NOMO-1 treated with dmso at 0.1 percent for 144 hours (cell line): ENCODE data around the gene NES.
A peak's percentile ranks its signal among the peaks of the same experiment; 100 is the strongest.

Source experiments
- DNase-seq: peaks from one replicate; lab custom pipeline; 2025; ENCODE audit not compliant: unreplicated experiment; lab: John Stamatoyannopoulos, UW

The NES gene

DNA sequence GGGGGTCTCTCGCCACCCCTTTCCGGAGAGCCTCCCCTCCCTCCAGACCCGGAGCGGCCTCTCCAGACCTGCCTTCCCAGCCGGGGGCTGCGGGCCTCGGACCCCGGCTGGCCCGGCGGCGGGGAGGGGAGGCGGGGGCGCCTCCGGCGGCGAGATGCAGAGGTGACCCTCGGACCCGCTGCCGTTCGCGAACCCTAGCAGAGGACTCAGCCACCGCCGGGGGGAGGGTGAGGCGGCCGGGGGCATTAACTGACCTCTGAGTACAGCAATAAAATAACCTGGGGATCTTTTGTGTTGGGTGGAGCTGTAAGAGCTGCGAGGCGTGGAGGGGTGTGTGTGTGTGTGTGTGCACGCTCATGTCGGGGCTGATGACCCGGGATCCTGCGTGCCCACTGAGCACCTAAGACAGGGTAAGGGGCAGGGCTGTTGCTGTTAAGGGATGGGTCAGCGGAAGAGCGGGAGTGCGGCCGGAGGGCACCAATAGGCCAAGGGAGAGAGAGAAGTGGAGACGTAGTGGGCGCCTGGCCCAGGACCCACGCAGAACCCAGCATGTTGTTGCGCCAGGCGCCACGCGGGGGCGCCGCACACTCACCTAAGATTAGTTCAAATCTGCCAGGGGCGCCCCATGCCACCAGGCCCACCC, 51.6 kb downstream of the NES start:
- no peak for DNase-seq

DNA sequence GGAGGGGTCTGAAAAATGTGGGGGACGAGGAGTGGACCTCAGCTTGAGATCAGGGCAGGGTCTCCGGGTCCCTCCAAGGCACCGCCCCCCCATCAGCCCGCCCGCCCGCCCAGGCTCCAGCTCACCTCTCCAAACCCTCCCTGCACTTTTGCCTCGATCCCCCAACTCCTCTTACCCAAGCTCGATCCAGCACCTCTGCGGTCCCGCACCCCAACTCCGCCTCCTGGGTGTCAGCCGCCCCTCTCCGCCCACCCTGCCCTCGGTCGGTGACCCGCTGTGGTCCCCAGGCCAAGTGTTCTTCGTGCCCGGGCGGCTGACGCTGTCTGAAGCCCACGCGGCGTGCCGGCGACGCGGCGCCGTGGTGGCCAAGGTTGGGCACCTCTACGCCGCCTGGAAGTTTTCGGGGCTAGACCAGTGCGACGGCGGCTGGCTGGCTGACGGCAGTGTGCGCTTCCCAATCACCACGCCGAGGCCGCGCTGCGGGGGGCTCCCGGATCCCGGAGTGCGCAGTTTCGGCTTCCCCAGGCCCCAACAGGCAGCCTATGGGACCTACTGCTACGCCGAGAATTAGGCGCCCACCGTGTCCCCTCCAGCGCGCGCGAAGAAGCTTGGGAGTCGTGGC, 52.3 kb downstream of the NES start:
- no peak for DNase-seq

DNA sequence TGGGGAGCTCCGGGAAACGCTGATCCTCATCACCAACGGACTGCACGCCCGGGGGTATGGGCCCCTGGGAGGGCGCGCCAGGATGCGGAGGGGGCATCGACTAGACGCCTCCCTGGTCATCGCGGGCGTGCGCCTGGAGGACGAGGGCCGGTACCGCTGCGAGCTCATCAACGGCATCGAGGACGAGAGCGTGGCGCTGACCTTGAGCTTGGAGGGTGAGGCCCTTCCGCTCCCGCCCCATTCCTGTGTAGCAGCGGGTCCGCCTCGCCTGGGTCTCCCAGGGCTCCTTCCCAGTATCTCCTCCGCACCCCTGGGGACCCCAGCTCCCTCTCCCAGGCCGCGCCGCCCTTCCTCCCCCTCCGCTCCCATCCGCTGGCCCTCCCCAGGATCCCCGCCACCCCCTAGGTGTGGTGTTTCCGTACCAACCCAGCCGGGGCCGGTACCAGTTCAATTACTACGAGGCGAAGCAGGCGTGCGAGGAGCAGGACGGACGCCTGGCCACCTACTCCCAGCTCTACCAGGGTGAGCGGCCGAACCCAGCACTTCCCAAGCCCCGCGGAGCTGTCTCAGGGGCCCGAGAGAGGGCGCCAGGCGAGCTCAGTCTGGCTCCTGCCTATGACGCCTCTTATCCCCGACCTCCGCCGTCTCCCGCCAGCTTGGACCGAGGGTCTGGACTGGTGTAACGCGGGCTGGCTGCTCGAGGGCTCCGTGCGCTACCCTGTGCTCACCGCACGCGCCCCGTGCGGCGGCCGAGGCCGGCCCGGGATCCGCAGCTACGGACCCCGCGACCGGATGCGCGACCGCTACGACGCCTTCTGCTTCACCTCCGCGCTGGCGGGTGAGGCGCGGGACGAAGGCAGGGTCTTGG, 53.0 kb downstream of the NES start:
- peak; percentile 27 for DNase-seq

DNA sequence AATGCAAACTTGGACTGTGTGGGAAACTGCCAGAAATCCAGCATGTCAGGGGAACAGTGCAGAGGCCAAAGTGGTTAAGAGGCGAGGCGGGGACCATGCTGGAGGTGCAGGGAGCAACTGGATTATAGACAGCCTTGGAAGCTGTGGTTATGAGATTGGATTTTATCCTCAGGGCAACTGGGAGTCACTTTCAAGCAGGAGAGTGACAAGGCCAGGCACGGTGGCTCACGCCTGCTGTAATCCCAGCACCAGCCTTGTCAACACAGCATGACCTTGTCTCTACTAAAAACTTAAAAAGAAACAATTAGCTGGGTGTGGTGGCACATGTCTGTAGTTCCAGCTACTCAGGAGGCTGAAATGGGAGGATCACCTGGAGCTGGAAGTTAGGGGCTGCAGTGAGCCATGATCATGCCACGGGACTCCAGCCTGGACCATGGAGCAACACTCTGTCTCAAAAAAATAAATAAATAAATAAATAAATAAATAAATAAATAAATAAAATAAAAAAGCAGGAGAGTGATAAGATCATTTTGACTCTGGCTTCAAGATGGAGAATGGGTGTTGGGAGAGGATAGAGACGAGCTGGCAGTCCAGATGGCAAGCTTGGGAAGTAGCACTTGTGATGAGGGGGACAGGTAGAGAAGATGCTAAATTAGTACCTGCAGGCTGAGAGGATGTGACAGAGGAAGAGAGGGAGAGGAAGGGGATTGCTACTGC, 54.5 kb downstream of the NES start:
- DNase-seq = no peak

DNA sequence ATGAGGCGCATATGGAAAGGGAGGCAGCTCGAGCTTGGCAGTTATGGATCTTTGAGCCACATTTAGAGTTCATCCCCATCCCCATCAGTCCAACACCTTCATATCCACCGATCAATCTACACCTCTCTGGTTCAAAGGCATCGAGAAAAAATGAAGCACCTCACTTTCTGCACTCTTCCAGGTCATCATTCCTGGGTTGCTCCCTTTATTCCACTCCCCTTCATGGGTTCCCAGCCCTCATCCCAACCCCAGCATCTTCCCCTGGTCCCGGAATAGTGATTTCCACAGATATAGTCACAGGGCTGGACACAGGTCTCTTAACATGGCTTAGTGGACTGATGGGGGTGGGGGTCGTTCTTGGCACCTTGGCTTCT, 57.6 kb downstream of the NES start:
- DNase-seq = no peak

DNA sequence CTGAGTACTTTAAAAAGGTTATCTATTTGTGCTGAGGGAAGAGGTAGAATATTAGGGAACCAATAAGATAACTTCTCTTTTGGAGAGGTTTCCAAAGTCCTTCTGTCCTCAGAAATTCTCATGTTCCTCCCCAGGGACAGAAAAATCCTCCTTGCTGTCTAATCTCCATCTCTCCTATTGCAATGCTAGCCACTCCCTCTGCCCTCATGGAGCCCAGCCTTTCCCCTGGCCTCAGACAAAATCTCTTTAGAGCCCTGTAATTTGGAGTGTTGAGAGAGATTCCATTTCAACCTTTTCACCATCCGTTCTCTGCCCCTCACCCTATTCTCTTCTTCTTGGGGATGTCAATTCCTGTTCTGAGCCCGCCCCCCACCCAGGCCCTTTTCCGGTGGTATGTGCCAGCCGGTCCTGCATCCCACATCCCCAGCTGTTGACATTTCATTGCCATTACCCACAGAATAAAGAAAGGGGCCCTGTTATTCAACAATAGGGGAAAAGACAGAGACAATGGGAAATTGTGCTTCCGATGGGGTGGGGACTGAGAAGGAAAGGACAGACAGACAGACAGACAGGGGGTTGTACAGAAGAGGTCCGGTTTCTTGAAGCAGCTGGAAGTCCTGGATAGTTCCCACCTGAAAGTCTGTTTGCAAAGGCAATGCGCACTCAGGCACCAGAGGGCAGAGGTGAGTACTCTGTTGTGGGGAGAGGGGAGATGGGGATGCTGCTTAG, 58.2 kb downstream of the NES start, which contains the start of gene HAPLN2:
TSS of gene HAPLN2 (plus strand) at position 563 of the 729 bp plus-strand sequence. CDS start 4,076 bp downstream, outside the sequence.
- no peak for DNase-seq
